Hindlimb muscle (tissue), 1 donor: ENCODE results near the gene MED6. TPM values are rescaled to one million over a fixed set of nuclear protein-coding genes. Genes with fewer than 3 reads are reported as not detected.

ENCODE experiments used
- DNase-seq: peaks from one replicate; pipeline ENCODE4 v3.0.0-alpha.2; 2013
- polyA plus RNA-seq: library from polyadenylated mRNA; unstranded; fragments of 120-200 nt; gene quantifications from one replicate; pipeline ENCODE4 v1.2.1, GENCODE V29; 2013; ENCODE audit not compliant: insufficient read length

Gene MED6
- polyA plus RNA-seq, result 27.5 TPM

- DNase-seq, result peak; percentile 95
These were observed at the start of gene MED6 for GRCh38 chr14:70600382-70601157. TSS of gene MED6 (minus strand) at chr14:70600655. CDS start at chr14:70600637, 18 bp downstream.

- DNase-seq, result no peak
These were observed 49.3 kb upstream of the MED6 start for GRCh38 chr14:70649803-70650202.

- peak; percentile 12 for DNase-seq
These were observed 47.9 kb upstream of the MED6 start for GRCh38 chr14:70648346-70648745.

GRCh38 chr14:70646705-70647104, 46.2 kb upstream of the MED6 start:
- DNase-seq, result no peak

GRCh38 chr14:70645892-70646291, 45.4 kb upstream of the MED6 start:
- no peak for DNase-seq

GRCh38 chr14:70643967-70644366, 43.5 kb upstream of the MED6 start:
- DNase-seq, result no peak

- peak; percentile 6 for DNase-seq
These were observed 42.1 kb upstream of the MED6 start for GRCh38 chr14:70642303-70643235.

GRCh38 chr14:70641548-70642302, 41.3 kb upstream of the MED6 start, which contains the start of gene TTC9:
TSS of gene TTC9 (plus strand) at chr14:70641916. CDS start at chr14:70642130, 214 bp downstream.
- peak; percentile 14 for DNase-seq

GRCh38 chr14:70640938-70641547, 40.6 kb upstream of the MED6 start:
- peak; percentile 11 for DNase-seq

- no peak for DNase-seq
These were observed 38.0 kb upstream of the MED6 start for GRCh38 chr14:70638416-70638815.

GRCh38 chr14:70635971-70636595, 35.6 kb upstream of the MED6 start:
- no peak for DNase-seq

GRCh38 chr14:70631948-70632347, 31.5 kb upstream of the MED6 start:
- no peak for DNase-seq

GRCh38 chr14:70624972-70625371, 24.5 kb upstream of the MED6 start:
- no peak for DNase-seq

- no peak for DNase-seq
These were observed 21.8 kb upstream of the MED6 start for GRCh38 chr14:70622111-70622712.

- DNase-seq, result no peak
These were observed 19.3 kb upstream of the MED6 start for GRCh38 chr14:70619708-70620107.

- DNase-seq, result no peak
These were observed 17.9 kb upstream of the MED6 start for GRCh38 chr14:70618314-70618713.

- no peak for DNase-seq
These were observed 16.2 kb upstream of the MED6 start for GRCh38 chr14:70616646-70617045.

GRCh38 chr14:70611216-70611615, 10.8 kb upstream of the MED6 start:
- DNase-seq, result no peak

- no peak for DNase-seq
These were observed 1.8 kb upstream of the MED6 start for GRCh38 chr14:70602254-70602653.

- DNase-seq, result no peak
These were observed 707 bp upstream of the MED6 start for GRCh38 chr14:70601162-70601561.

- DNase-seq, result no peak
These were observed 1.1 kb downstream of the MED6 start for GRCh38 chr14:70599345-70599744.
